ENCODE measurements around the gene GABRB3.

DNA sequence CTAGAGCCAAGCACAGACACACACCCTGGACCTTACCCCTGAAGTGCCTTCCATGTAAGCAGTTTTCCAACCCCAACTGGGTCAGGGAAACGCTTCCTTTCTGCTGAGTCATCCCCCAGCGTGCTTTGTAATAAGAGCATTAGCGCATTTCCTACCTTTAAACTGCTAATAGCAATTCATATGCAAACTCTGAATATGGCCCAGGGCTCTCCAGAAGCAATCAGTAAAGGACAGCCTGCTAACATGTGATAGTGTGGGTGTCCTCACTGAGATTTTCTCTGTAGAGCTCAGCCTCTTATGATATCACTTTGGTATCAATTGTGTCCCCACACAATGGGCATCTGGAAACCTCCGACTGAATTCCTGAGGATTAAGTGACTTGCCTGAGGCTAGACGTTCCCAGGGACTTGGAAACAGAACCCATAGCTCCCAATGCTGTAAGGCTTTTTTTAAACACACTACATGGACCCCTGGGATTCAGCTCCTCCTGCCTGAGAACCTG, 5.6 kb downstream of the GABRB3 start:
- no peak for TF ChIP-seq POLR2A (IDR thresholded peaks at IDR 0.05)
- TF ChIP-seq, protein P1, sequence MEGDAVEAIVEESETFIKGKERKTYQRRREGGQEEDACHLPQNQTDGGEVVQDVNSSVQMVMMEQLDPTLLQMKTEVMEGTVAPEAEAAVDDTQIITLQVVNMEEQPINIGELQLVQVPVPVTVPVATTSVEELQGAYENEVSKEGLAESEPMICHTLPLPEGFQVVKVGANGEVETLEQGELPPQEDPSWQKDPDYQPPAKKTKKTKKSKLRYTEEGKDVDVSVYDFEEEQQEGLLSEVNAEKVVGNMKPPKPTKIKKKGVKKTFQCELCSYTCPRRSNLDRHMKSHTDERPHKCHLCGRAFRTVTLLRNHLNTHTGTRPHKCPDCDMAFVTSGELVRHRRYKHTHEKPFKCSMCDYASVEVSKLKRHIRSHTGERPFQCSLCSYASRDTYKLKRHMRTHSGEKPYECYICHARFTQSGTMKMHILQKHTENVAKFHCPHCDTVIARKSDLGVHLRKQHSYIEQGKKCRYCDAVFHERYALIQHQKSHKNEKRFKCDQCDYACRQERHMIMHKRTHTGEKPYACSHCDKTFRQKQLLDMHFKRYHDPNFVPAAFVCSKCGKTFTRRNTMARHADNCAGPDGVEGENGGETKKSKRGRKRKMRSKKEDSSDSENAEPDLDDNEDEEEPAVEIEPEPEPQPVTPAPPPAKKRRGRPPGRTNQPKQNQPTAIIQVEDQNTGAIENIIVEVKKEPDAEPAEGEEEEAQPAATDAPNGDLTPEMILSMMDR (IDR thresholded peaks at IDR 0.05 in 8 of 11, conservative IDR thresholded peaks at IDR 0.05 in 3 of 11), result no peak
- no peak for TF ChIP-seq POLR2AphosphoS5 (IDR thresholded peaks at IDR 0.05)

Data from spleen (tissue), 7 donors.